BE2C (cell line): ENCODE data around the gene SLC39A2.

Experiments used
- DNase-seq: peaks from one replicate; pipeline ENCODE4 v3.0.0-alpha.2; 2020
- H3K27me3 ChIP-seq: fragments of 250-450 bp; sonication (Bioruptor Pico); 2 replicates; pipeline ENCODE4 v1.5.1; 2020; ENCODE audit warnings: mild to moderate bottlenecking
- H3K36me3 ChIP-seq: fragments of 250-450 bp; sonication (Bioruptor Pico); 2 replicates; pipeline ENCODE4 v1.5.1; 2020; ENCODE audit warnings: mild to moderate bottlenecking
- H3K4me1 ChIP-seq: fragments of 250-450 bp; sonication (Bioruptor Pico); 2 replicates; pipeline ENCODE4 v1.5.1; 2020
- H3K4me3 ChIP-seq: 2 replicates; pipeline ENCODE4 v1.5.1; 2011; ENCODE audit warnings: low read depth, low read length
- H3K9me3 ChIP-seq: fragments of 250-450 bp; sonication (Bioruptor Pico); 2 replicates; pipeline ENCODE4 v1.5.1; 2020
- TF ChIP-seq, protein P1 (sequence below): IDR thresholded peaks from 2 replicates; pipeline ENCODE4 v1.5.1; 2012; ENCODE audit warnings: mild to moderate bottlenecking, low read depth, low read length

The SLC39A2 gene

DNA sequence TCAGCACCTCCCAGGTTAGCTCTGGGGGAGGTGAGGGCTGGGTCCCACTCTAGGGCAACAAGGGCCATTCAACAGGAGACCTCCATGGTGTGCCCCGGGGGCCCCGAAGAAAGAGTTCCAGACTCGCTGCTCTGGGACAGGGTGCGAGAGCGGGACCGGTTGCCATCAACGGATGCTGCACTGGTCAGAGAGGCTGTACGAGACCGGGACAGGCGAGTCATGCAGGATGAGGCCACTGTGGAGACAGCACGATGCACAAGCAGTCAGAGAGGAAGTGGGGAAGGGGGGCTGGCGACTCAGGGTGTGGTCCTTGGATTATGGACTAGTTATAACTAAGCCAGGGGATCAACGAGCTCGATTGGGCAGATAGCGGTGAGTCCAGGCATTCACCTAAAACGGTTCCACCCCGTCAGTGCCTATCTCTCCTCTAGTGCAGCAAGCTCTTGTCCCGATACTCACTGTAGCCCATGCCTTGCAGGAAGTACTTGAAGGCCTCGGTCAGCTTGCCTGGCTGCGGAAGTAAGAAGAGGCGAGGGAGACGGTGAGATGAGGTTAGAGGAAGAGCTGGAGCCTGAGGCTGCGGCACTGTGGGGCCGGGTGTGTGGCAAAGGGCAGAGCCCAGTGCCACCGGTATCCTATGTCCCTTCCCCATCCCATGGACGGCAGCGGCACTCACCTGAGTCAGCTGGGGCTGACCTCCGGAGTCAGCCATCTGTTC, 18.6 kb downstream of the SLC39A2 start:
- no peak overlapping the region for H3K4me3 ChIP-seq
- no peak for DNase-seq
- no peaks in the 10 kb centered on the region for H3K9me3 ChIP-seq
- TF ChIP-seq, protein P1, sequence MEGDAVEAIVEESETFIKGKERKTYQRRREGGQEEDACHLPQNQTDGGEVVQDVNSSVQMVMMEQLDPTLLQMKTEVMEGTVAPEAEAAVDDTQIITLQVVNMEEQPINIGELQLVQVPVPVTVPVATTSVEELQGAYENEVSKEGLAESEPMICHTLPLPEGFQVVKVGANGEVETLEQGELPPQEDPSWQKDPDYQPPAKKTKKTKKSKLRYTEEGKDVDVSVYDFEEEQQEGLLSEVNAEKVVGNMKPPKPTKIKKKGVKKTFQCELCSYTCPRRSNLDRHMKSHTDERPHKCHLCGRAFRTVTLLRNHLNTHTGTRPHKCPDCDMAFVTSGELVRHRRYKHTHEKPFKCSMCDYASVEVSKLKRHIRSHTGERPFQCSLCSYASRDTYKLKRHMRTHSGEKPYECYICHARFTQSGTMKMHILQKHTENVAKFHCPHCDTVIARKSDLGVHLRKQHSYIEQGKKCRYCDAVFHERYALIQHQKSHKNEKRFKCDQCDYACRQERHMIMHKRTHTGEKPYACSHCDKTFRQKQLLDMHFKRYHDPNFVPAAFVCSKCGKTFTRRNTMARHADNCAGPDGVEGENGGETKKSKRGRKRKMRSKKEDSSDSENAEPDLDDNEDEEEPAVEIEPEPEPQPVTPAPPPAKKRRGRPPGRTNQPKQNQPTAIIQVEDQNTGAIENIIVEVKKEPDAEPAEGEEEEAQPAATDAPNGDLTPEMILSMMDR: no peak
- no peaks in the 10 kb centered on the region for H3K36me3 ChIP-seq
- no peaks in the 10 kb centered on the region for H3K27me3 ChIP-seq
- peaks cover 4% of the 10 kb centered on the region; the same call in 1 of the 2 replicates for H3K4me1 ChIP-seq

DNA sequence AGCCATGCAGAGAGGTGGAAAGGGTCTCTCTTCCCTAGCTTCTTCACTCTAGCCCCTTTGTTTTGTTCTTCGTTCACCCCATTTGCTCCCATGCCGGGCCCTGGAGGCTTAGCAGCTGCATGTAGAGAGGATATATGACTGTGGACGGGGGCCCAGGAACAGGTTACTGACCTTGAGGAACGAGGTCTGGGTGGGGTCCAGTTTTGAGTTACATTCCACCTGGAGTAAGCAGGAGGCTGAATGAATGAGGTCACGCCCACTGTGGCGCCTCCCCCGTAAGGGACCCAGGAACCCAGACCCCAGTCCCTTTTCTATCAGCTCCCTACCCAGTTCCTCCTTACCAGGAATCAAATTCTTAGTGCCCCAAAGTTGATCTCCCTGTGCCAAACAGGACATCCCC, 19.2 kb downstream of the SLC39A2 start:
- no peak for DNase-seq
- Histone ChIP-seq H3K4me1 (peaks cover 4% of the 10 kb centered on the region; the same call in 1 of the 2 replicates), H3K27me3 (no peaks in the 10 kb centered on the region), H3K4me3 (no peak overlapping the region), H3K9me3 (no peaks in the 10 kb centered on the region), H3K36me3 (no peaks in the 10 kb centered on the region)
- TF ChIP-seq, protein P1: no peak

DNA sequence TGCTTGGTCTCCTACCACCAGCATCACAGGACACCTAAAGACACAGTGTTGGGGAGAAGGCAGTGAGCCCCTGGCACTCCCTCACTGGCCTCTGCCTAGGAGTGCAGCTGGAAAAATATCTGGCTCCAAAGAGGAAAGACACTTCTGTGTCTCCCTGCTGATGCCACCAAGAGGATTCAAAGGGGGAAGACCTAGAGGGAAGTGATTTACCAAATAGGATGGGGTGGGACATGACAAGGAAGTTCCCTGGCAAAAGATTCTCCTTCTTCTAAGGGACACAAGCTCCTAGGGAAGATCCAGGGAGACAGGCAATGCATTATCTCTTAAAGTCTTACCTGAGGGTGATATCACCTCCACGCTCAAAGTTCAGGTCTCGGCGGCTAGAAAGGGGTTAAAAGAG, 19.7 kb downstream of the SLC39A2 start:
- peaks cover 4% of the 10 kb centered on the region; the same call in 1 of the 2 replicates for H3K4me1 ChIP-seq
- H3K4me3 ChIP-seq: no peak overlapping the region
- DNase-seq: no peak
- TF ChIP-seq, protein P1: no peak
- H3K36me3 ChIP-seq: no peaks in the 10 kb centered on the region
- H3K9me3 ChIP-seq: no peaks in the 10 kb centered on the region
- H3K27me3 ChIP-seq: no peaks in the 10 kb centered on the region

DNA sequence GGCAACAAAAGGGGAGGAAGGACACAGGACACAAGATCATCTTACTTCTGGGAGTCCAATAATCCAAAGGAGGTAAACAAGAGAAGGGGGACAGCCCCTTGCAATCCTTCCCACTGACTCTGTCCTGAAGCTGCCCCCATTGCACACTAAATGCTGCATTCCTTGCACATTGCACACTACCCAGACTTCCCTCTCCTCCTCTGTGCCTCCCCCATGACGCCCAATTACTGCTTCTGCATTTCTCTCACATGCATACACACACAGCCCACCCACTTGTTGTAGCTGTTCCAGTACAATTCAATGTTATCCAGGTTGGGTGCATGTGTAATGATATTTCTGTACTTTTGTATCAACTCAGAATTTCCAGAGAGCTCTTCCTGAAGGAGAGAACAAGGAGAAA, 20.3 kb downstream of the SLC39A2 start:
- no peaks in the 10 kb centered on the region for H3K27me3 ChIP-seq
- no peaks in the 10 kb centered on the region for H3K9me3 ChIP-seq
- TF ChIP-seq, protein P1: no peak
- H3K4me3 ChIP-seq: no peak overlapping the region
- no peaks in the 10 kb centered on the region for H3K36me3 ChIP-seq
- no peak for DNase-seq
- H3K4me1 ChIP-seq: peaks cover 4% of the 10 kb centered on the region; the same call in 1 of the 2 replicates

DNA sequence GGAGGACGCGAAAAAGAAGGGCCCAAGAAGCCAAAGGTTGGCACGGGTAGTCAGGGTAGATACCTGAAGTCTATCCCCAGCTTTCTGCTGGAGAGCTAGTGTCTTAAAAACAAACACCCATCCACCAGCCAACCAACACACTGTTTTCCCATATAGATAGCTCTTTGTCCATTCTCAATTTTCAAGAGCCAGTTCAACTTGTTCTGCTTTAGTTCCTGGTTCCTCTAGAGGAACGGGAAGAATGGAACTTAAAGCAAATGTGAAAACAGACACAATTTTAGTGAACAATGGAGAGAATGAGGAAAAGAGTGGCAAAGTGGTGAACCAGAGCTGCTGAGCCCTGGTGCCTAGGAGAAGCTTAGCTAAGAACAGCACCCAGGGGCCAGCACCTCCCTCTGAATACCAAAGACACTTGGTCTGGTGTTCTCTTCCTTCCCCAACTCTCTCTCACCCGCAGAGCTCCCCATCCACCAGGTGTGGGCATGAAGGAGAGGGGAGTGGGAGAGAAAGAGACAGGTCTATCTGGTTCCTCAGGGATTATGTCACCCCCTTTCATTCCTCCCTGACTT, 22.0 kb downstream of the SLC39A2 start:
- H3K4me3 ChIP-seq: no peak overlapping the region
- no peaks in the 10 kb centered on the region for H3K9me3 ChIP-seq
- DNase-seq: no peak
- H3K4me1 ChIP-seq: no peaks in the 10 kb centered on the region
- TF ChIP-seq, protein P1: no peak
- no peaks in the 10 kb centered on the region for H3K27me3 ChIP-seq
- no peaks in the 10 kb centered on the region for H3K36me3 ChIP-seq

DNA sequence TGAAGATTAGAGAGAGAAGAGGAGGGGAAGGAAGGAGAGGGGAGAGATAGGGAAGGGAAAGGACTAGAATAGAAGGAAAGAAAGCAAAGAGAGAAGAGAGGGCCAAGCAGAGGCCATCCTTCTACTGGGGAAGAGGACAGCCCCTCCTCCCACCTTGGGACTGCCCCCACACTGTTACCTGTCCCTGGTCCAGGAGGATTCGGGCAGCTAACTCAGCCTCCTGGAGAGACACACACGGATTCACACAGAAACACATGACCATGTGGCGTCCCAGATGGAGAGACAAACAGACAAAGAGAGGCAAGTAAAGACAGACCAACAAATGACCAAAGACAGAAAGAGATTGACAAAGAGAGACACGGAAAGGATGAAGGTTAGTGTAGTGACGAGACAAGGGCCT, 23.6 kb downstream of the SLC39A2 start:
- TF ChIP-seq, protein P1: no peak
- Histone ChIP-seq H3K4me3 (no peak overlapping the region), H3K9me3 (no peaks in the 10 kb centered on the region), H3K36me3 (no peaks in the 10 kb centered on the region), H3K27me3 (no peaks in the 10 kb centered on the region), H3K4me1 (no peaks in the 10 kb centered on the region)
- no peak for DNase-seq
